GM18505 (cell line): ENCODE data around the gene ANKRD39.
"Not testable (repeated sequence)": the region's sequence is repeated elsewhere in the genome, so short reads cannot be mapped to it uniquely, and the experiment has no call there.

Experiments
- ATAC-seq: cut with Tn5 transposase; IDR thresholded peaks from one replicate; pipeline ENCODE4 v1.9.1; 2021; ENCODE audit not compliant: unreplicated experiment
- POLR2A ChIP-seq: IDR thresholded peaks from 4 replicates; pipeline ENCODE4 v1.6.1; 2011; ENCODE audit warnings: borderline replicate concordance; ENCODE audit not compliant: insufficient read depth, insufficient read length; ENCODE audit errors: extremely low read depth

Gene ANKRD39

GRCh38 chr2:96864343-96865091, 6.7 kb upstream of the ANKRD39 start:
- no peak for ATAC-seq
- no peak for TF ChIP-seq POLR2A

GRCh38 chr2:96863575-96864342, 5.9 kb upstream of the ANKRD39 start:
- TF ChIP-seq POLR2A: no peak
- no peak for ATAC-seq

- not testable (repeated sequence) for ATAC-seq
Measured at GRCh38 chr2:96863056-96863455, 5.2 kb upstream of the ANKRD39 start.

GRCh38 chr2:96861074-96861473, 3.3 kb upstream of the ANKRD39 start:
- ATAC-seq: no peak
- TF ChIP-seq POLR2A: no peak

GRCh38 chr2:96860065-96861029, 2.5 kb upstream of the ANKRD39 start:
- TF ChIP-seq POLR2A: no peak
- ATAC-seq: no peak

- ATAC-seq: no peak
- TF ChIP-seq POLR2A: no peak
Measured at GRCh38 chr2:96859681-96860064, 1.9 kb upstream of the ANKRD39 start.

GRCh38 chr2:96859099-96859649, 1.4 kb upstream of the ANKRD39 start:
- no peak for ATAC-seq
- TF ChIP-seq POLR2A: no peak

- TF ChIP-seq POLR2A: no peak
Measured at GRCh38 chr2:96856776-96857666, 795 bp downstream of the ANKRD39 start.

GRCh38 chr2:96853321-96853720, 4.5 kb downstream of the ANKRD39 start:
- no peak for TF ChIP-seq POLR2A
- ATAC-seq: no peak

More at GRCh38 chr2:96856776-96857666, 795 bp downstream of the ANKRD39 start:
- ATAC-seq: no peak

- no peak for TF ChIP-seq POLR2A
- ATAC-seq: no peak
Measured at GRCh38 chr2:96852667-96853066, 5.1 kb downstream of the ANKRD39 start.

GRCh38 chr2:96848264-96848663, 9.6 kb downstream of the ANKRD39 start:
- no peak for TF ChIP-seq POLR2A

GRCh38 chr2:96847586-96847985, 10.2 kb downstream of the ANKRD39 start:
- TF ChIP-seq POLR2A: no peak
- ATAC-seq: no peak

More at GRCh38 chr2:96848264-96848663, 9.6 kb downstream of the ANKRD39 start:
- ATAC-seq: no peak
